GM12875 (cell line): ENCODE data around the gene CFAP43.

Experiments
- H3K4me3 ChIP-seq: one replicate; pipeline ENCODE4 v1.5.1; 2011; ENCODE audit warnings: low read depth, low read length, control low read depth
- TF ChIP-seq, protein P1 (sequence below): IDR thresholded peaks from 2 replicates; pipeline ENCODE4 v1.5.1; 2011; ENCODE audit warnings: low read depth, mild to moderate bottlenecking, control low read depth, inconsistent platforms, low read length, moderate library complexity, borderline replicate concordance; ENCODE audit not compliant: insufficient read depth

Gene CFAP43

DNA sequence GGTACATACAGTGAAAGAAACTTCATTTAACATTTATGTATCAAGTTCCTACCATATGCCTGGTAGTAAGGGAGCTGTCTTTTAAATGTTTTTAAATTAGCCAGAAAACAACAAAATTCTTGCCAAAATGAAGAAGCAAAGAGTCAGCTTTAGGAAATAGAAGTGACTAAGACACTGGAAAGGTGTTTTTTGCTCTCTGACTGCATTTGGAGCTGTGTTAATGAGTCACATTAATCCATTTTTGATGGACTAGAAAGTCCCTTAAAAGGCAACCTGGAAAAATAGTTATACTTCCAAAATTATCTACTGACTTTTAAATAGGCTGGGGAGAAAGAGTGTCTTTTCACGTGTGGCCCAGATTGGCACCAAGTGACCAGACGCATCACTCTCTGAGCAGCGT, 142.5 kb downstream of the CFAP43 start:
- no peak overlapping the region for H3K4me3 ChIP-seq
- TF ChIP-seq, protein P1, sequence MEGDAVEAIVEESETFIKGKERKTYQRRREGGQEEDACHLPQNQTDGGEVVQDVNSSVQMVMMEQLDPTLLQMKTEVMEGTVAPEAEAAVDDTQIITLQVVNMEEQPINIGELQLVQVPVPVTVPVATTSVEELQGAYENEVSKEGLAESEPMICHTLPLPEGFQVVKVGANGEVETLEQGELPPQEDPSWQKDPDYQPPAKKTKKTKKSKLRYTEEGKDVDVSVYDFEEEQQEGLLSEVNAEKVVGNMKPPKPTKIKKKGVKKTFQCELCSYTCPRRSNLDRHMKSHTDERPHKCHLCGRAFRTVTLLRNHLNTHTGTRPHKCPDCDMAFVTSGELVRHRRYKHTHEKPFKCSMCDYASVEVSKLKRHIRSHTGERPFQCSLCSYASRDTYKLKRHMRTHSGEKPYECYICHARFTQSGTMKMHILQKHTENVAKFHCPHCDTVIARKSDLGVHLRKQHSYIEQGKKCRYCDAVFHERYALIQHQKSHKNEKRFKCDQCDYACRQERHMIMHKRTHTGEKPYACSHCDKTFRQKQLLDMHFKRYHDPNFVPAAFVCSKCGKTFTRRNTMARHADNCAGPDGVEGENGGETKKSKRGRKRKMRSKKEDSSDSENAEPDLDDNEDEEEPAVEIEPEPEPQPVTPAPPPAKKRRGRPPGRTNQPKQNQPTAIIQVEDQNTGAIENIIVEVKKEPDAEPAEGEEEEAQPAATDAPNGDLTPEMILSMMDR, result no peak

DNA sequence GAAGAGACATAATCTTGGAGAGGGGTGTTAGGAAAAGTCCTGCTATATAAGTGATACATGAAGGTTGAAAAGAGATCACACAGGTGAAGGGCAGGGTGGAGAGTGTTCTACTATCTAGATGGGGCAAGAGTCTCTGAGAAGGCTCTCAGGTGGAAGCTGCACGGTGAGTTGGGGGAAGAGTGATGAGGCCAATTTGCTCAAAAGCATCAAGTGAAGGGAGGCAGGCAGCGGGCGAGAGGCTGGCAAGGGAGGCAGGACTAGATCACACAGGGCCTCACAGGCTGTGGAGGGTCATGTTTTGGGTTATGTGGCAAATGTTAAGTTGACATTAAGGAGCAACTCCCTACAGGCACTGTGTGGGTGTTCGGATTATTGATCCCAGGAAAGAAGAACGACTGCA, 143.9 kb downstream of the CFAP43 start:
- TF ChIP-seq, protein P1, result no peak
- no peak overlapping the region for H3K4me3 ChIP-seq

DNA sequence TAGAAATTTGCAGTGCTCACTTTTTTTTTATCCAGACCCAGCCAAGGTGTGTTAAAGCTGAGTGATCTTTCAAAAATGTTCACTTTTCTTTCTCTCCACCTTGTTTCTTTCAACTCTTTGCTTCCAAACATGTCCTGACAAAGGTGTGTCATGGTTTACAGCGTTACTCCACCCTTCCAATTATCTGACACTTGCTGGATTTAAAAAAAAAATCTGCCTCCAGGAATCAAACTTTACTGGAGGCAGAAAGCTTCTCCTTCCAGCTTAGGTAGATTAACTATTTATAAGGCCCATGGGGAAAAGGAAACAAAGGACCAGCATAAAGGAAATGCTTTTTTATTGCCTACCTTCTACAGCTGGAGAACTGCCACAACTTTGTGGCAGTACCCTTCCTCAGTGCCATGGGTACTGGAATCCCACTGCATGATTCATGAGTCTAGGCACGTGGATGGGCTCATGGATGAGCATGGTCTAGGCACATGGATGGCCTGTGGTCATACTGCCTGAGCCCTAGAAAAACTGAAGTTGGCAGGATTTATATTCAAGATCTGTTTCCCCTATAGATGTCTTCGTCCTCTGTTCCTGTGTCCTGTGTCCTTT, 146.3 kb downstream of the CFAP43 start, which contains the start of gene COL17A1:
COL17A1 (minus strand) TSS at position 80 of the 600 bp plus-strand sequence. CDS start 5,207 bp downstream, outside the sequence.
- H3K4me3 ChIP-seq, result no peak within 1 kb of the TSS
- TF ChIP-seq, protein P1, result no peak

DNA sequence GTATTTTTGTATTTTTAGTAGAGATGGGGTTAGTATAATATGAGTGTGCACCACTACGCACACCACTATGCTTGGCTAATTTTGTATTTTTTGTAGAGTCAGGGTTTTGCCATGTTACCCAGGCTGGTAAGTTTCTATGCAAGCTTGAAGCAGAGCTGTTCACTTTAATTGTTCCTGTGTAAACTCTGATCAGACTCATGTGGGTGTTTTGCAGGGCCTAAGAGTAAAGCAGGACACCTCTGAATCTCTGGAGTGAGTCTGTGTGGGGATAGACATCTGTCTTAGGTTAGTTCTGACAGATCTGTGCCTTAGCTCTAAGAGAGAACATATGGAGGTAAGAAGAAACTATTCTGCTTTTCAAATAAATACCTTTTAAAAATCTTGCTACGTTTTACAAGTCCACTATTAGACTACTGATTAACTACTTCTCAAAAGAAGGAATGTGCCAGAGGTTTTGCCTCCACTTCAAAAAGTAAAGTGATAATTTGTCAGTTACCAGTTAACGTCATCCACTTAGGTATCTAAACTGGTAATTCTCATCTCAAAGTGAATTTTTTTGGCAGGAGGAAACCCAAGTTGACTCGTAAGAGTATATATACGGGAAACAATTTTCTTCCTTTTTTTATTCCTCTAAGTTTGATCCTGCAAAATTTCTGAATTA, 147.6 kb downstream of the CFAP43 start:
- TF ChIP-seq, protein P1, result no peak
- no peak overlapping the region for H3K4me3 ChIP-seq

DNA sequence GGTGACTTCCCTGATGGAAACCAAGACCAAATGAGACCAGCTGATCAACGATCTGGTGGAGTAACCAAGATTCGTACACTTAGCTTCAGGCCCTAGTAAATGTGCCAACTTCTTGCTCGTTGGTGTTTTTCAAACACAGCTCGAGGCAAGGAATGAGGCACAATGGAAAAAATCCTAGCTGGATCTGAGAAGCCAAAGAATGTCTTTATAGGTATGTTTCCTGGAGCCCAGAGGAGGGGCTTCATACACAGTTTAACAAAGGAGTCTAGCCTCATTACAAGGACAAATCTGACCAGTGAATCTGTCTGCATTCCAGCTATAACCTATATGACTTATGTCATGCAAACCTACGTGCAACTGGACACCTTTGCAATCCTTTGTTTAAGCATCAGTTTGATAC, 150.2 kb downstream of the CFAP43 start:
- H3K4me3 ChIP-seq, result no peak overlapping the region
- TF ChIP-seq, protein P1, result no peak

DNA sequence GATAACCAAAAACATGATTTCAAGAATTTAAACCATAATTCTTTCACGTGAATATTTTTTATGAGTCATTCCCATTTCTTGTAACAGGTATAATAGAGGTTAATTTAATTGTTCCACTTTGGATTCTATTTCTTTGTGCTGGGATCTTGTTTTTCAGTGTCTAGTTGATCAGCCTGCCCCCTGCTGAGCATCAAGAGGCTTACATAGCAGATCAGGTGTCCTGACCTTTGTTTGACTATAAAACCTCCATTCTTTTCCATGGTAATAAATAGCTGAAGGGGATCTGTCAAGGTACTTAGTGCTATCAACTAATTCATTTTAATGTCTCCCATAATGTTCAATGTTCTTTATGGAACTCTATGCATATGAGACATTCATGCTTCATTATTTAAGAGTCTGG, 151.4 kb downstream of the CFAP43 start:
- H3K4me3 ChIP-seq, result no peak overlapping the region
- TF ChIP-seq, protein P1, result peak; percentile 45; the same call in 1 of the 2 replicates
